M059J (cell line): ENCODE measurements around the gene CDH13. TPM values are rescaled to one million over a fixed set of nuclear protein-coding genes. Genes with fewer than 3 reads are reported as not detected.

Source experiments
- DNase-seq: peaks from one replicate; pipeline ENCODE4 v3.0.0-alpha.2; 2012; ENCODE audit warnings: low read depth
- total RNA-seq: library from RNA; depleted of rRNA; stranded (reverse); fragments of >200 nt; shearing (Covaris generic); gene quantifications from 2 replicates; pipeline ENCODE4 v1.2.3, GENCODE V29; 2014

Gene CDH13
- total RNA-seq, 1 experiment from 2014 or later: 61.5 TPM

DNA sequence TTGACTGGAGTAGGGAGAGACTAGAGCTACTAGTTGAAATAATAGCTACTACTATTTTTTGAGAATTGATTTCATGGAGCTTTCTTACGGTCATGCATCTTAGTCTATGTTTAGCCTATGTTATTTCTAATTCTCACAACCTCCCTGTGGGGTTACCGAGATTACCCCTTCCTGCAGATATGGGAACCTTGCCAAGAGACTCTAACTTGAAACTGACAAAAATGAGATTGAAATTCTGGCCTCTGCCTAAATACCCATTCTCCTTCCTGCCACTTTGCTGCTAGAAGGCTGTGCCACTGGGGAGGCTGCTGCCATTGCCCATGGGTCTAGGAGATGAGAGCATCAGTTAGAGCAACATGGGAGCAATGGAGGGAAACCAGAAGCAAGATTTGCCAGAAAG, 410.3 kb downstream of the CDH13 start:
- DNase-seq: no peak

DNA sequence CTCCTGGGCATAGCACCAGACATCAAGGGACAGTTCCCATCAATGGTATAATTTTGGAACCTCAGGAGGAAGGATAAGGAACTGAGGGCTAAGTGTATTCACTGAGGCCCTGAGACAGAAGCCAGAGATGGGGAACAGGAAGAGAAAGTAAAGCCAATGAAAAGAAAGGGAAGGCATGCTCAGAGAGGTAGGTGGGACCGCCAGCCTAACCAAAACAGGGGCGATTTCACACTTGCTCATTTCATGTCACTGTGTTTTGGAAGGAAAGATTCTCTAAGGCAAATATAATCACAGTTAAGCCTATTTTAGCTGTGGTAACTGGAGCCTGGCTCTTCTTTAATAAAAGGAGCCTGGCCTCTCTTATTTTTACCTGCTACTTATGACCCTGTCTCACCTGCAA, 411.1 kb downstream of the CDH13 start:
- DNase-seq: no peak

DNA sequence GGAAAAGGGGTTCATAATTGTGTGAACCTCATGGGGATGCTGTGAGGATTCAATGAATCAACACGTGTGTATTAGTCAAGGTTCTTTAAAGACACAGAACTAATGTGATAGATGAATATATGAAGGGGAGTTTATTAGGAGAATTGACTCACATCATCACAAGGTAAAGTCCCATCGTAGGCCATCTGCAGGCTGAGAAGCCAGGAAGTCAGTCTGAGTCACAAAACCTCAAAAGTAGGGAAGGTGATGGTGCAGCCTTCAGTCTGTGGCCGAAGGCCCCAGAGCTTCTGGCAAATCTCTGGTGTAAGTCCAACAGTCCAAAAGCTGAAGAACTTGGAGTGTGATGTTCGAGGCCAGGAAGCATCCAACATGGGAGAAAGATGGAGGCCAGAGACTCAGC, 413.4 kb downstream of the CDH13 start:
- peak; percentile 89 for DNase-seq

DNA sequence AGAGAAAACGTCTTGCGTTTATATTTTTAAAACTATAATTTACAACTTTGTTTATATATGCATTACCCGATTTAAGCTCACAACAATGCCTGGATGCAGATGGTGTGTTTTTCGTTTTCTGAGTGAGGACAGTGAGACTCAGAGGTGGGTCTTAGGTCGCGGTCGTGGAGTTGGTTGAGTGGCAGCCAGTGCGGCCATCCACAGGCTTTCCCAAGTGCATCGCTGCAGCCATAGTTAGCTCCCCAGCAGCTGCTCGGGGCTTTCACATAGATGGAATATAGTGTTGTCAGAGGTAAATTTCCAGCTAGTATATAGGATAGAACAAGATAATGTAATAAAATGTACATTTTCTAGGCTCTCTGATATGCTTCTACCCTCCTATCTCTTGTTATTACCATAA, 417.8 kb downstream of the CDH13 start:
- DNase-seq: no peak

DNA sequence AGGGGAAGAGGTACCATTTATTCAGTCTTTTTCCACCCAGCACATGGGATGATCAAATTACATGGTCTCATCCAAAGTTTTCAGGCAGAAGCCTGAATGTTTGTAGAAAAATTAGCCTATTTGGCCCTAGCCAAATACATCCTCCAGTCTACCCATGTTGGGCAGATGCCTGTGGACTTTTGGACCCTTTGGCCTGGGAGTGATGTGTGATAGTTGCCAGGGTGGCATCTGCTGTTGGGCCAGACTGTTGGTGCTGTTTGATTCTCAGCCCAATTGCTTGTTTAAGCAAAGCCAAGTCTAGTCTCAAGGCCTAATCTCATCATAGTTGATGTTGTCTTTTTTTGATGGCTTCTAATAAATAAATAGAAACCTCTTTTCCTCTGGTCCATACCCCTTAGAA, 419.0 kb downstream of the CDH13 start:
- no peak for DNase-seq

DNA sequence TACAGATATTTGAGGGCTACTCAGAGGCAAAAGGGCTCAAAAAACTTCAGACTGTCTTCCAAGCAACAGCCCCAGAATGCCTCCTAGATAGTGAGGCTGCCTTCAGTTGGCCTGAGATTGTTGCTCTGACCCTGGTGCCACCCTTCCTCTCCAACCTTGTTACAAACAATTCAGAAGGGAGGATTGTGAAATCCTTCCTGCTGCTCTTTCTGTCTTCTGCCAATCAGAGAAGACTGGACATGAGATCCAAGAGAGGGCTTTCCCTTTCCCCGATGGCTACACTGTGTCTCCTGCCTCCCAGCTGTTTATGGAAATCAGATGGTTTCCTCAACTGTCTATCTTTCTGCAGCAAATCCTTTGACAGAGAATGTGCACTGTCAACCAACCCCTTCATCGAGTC, 419.9 kb downstream of the CDH13 start:
- no peak for DNase-seq

DNA sequence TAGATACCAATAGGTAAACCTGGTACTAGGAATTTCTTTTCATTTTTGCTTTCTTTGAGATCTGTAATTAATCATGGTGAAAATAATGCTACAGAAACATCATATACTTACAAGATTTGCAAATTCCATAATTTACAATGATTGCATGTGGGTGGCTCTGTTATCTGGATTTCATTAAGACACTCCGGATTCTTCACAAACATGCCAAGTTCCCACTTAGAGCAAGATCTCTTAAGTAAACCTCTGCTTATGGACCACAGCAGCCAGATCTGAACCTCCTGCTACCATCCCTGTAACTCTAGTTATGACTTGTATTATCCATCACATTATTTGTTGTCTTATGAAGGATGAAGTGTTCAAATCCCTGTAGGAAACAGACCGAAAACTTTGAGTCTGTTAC, 424.7 kb downstream of the CDH13 start:
- DNase-seq: no peak

DNA sequence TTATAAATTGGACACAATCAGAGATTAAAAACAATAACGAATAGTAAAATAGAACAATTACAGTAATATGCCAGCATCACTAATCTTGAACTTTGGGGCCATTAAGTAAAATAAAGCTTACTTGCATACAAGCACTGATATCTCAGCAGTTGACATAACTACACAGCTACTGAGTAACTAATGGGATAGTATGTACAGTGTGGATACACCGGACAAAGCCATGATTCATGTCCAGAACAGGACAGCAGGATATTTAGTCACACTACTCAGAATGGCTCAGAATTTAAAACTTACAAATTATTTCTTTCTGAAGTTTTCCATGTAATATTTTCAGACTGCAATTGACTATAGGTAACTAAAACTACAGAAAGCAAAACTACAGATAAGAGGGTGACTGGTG, 427.5 kb downstream of the CDH13 start:
- no peak for DNase-seq

DNA sequence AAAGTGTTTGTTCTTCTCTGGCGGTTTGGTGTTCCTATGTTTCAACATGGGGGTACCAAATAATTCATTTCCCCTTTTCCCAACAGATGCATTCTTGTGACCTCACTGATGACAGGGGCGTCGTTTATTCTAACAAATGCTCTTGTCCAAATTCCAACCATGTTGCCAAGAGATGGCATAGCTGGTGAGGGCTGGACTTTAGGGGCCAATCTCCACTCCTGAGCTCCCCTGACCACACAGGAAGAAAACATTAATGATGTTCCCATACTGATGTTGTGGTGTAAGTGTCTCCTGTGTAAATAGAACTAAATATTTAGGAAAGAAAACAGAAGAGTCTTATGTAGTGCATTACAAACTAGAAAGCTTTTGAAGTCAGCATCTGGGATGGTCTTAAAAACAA, 431.6 kb downstream of the CDH13 start:
- DNase-seq: no peak

DNA sequence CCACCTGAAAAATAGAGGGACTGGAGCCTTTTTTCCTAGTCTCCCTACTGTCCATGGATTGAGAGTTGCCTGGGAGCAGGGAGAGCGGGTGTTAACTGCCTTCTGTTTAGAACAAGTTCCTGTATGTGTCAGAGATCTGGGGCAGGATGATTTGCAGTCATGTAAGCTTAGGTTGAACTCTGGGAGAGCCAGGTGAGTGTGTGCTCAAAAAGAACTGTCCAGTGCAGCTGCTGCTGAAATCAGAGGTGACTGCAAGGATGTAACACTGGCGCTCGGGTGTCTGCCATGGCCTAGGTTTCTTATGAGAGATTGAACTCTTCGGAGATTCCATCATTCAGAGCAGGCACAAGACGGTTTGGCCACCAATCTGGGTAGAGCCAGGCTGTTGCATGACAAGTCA, 432.5 kb downstream of the CDH13 start:
- peak; percentile 27 for DNase-seq

DNA sequence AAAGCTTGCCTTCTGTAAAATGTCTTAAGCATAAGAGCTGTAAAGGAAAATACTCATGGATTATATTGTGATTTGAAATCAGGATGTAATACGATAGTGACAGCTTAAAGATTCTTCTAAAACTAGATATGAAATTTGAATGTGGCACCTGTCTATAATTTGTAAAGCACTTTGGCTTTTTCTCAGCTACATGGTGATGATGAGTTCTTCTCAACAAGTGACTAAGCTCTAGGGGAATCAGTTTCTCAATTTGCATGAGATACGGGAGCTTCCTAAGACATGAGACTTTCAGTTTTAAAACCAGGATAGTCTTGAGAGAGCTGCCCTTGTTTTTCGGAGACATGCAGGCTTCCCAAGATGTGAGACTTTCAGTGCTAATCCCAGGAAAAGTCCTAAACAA, 439.2 kb downstream of the CDH13 start:
- DNase-seq: no peak

DNA sequence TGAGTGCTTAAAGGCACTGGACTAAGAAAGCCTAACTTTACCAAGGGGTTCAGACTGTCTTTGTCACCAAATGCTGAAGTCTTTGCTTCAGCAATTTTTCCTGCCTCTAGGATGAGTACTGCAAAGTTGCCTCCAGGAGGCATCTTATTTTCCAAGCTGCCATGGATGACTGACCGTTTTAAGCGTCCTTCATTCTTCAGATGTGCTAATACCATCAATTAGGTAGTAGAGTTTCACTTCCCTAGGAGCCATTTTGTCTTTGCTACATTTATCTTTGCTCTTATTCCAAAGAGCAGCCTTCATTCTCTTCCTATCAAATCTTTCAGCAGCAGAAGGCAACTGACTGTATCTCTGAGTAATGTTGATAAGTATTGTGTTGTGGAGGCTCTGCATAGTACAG, 440.1 kb downstream of the CDH13 start:
- DNase-seq: no peak

DNA sequence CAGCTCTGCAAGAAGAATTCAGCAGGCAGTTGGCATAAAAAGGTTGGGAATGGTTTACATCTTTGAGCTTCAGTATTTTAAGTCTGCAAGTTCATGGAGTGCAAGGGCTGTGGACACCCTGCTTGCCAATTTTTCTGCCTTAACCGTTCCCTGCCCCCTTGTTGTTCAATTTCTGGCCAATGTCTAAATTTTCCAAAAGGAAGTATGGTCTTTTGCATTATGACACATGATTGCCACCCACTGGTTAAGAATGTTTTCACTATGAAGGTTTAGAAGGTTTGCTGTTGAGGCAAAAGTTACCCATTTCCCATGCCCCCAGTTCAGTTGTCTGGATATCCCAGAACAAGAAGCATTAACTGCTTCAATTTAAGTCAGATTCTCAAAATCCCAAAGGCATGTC, 441.9 kb downstream of the CDH13 start:
- DNase-seq: peak; percentile 56

DNA sequence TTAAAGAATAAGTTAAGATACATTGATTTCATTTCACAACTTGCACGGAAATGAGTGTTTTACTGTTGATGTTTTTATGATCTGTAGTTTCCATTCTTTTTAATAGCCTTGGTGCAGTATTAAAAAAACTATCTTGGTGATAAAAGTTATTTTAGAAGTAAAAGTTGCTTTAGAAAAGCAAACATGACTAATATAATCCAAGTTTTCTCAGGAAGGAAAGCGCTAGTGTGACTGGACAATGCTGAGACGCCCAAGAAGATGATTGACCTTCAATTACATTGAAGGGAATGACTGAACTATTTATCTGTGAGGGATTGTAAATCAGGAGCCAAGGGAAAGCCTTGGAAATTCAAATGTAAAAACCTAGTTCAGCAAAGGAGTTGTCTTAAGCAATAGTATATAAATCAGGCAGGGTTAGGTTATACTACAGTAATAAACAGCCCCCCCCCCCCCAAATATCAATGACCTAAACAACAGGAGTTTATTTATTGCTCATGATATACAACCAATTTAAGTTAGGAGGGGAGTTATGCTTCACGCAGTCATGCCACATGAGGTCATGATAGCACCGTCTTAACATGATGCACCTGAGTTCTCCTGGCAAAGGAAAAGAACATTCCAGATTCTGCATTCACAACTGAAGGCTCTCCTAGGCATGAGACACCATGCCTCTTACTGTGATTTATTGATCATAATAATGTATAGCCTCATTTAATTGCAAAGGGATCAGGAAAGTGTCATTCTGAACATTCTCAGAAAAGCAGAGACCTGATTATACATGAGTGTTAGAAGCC, 443.8 kb downstream of the CDH13 start:
- DNase-seq: no peak

DNA sequence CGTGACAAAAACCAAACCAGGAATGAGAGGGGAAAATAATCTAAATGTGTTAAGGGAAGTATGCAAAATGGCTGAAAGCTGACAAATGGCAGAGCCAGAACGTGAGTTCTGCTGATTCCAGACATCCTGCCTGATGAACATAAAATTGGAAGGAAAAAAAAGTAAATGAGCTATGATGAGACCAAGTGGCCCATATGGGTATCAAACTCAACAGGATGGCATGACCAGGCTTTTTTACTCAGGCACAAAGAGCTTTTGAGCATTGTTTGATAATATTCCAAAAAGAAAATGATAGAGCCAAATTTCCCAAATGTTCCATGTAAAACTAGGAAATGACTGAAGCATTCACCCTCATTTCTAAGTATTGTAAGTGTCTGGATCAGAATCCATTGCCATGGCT, 449.2 kb downstream of the CDH13 start:
- no peak for DNase-seq

DNA sequence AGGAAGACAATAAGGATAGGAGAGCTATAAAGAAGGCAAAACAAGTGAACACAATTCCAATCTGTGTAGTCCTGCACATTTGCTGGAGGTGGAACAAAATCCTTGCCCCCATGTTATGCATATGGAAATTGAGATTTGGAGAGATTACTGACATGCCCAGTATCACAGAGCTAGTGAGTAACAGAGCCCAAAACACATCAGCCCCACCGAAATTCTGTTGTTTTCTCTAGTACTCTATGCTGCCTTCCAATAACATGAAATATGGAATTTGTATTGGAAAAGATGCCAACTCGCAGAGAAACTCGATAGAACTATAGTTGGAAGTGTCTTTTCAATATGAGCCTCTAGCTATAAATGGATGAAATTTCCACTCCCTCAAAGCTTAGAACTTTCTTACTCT, 456.6 kb downstream of the CDH13 start:
- DNase-seq: no peak

DNA sequence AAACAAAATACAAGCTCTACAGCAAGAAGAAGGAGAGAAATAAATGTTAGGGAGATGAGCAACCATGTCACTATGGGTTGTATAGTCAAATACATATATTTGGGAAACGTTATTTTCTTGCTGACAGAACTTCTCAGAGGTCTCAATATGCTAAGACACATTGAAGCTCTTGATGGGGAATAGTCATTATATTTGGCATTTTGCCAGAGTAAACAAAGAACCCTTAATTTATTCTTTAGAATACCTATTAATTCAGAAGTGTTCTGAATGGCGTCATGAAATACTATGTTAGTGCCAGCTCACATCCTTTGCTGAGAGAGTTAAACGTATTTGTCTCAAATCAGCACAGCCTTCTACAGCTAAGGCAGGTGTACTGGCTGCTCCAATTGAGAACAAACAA, 458.9 kb downstream of the CDH13 start:
- no peak for DNase-seq

DNA sequence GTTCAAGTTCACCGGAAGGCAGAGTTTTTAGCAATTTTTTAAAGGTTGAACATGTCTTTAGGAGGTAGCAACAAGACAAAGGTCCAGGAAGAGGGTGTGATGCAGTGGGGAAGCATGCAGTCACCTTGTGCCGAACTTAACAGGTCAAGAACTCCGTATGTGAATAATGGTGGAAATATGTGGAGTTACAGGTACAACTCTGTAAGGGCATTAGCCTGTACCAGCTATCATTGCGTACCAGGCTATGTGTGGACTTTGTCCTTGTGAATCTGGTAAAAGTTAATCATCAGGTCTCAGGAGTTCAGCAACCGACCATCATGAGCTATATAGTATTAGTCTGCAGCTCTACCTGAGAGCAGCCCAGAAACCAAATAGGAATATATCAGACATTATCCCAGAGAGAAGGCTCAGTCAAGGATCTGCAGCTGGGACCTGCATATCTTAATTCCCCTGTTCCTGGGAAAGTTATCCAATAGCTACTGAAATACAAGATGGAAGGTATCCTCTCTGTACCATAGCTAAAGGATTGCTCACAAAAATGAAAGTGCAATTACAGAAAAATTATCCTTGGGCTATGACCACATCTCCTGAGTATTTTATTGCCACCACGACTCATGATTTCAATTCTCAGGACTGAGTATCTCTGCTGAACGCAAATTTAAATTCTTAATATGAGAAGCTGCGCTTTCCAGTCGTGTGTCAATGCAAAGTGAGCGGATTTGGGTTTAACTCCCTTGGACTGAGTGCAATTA, 469.3 kb downstream of the CDH13 start:
- peak; percentile 69 for DNase-seq

DNA sequence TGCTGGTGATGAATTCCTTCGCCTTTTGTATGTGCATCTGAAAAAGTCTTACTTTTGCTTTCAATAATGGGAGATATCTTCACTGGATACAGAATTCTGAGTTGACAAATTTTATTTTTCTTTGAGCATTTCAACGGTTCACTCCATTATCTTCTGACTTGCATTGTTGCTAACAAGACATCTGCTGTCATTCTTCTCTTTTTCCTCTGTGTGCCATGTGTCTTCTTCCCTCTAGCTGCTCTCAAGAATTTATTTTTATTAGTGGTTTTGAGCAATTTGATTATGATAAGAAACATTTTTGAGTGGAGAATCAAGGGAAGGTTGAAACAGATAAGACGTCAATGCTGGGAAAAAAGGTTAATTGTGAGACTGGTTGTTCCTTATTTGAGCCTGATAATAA, 471.8 kb downstream of the CDH13 start:
- peak; percentile 24 for DNase-seq

DNA sequence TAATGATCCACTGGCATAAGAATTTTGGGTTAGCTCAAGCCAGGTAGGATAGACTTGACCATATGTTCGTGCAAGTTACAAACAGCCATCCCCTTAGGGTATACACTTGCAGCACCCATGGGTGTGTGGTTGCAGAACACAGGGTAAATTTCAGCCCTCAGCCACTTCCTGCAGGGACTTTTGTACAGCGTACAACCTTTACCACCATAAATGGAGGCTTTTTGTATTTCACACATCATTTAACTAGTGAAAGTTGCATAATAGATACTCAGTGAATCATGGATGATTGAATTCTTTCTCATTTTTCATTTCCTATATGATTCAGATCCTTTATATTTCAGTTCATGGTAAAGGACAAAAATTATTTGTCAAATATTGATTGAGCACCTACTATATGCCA, 473.9 kb downstream of the CDH13 start:
- peak; percentile 26 for DNase-seq

DNA sequence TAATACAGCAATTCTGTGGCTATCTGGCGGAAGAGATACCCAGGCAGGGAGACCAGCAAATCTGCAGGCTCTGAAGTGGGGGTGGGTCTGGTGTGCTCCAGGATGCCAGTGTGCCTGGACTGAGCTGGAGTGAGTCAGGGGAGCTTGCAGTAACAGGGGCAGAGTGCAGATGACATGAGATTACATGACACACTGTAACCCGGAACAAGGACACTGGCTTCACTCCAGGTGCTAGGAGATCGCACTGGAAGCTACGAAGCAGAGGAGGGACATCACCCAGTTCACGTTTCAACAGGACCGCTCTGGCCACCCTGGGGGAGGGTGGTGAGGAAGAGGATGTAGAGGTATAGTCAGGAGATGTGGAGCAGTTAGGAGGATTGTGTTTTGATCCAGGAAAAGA, 475.6 kb downstream of the CDH13 start:
- no peak for DNase-seq

DNA sequence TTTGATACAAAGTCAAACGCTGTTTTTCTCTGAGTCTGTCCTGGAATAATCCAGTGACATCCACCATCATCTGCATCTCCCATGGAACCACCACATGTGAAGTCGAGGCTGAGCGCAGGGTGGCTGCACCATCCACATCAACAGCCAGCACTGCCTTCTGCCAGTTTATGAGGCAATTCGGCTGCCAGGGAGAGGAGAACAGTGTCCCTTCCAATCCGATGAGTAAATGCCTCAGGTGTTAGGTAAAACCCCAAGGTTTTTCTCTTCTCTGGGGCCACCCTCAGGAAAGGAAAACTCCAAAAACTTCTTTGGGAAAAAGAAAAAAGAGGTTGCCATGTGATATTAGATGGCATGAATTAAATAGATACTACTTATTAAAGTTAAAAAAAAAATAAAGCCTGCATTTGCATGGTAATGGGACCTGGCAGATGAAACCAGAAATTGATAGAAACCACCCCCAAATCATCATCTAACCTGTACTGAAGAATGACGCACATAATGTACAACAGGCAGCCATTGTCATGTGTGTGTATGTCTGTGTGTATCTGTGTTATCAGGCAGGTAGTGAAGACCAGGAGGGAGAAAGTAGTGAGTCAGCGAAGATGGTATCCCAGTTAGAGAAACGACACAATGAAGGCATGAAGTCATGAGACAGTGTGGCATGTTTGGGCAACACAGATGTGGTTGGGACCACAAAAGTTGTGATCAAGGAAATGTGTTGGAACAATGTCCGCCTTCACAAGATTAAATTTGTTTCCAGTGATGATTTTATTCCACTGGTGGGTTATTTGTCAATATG, 478.7 kb downstream of the CDH13 start:
- DNase-seq: no peak
